ENCODE measurements around the gene MAP3K3. TPM values are rescaled to one million over a fixed set of nuclear protein-coding genes. Genes with fewer than 3 reads are reported as not detected.

Gene MAP3K3
- total RNA-seq, 4 donors from 2014 or later = 31.6 to 55.1 (median 44.3) TPM

DNA sequence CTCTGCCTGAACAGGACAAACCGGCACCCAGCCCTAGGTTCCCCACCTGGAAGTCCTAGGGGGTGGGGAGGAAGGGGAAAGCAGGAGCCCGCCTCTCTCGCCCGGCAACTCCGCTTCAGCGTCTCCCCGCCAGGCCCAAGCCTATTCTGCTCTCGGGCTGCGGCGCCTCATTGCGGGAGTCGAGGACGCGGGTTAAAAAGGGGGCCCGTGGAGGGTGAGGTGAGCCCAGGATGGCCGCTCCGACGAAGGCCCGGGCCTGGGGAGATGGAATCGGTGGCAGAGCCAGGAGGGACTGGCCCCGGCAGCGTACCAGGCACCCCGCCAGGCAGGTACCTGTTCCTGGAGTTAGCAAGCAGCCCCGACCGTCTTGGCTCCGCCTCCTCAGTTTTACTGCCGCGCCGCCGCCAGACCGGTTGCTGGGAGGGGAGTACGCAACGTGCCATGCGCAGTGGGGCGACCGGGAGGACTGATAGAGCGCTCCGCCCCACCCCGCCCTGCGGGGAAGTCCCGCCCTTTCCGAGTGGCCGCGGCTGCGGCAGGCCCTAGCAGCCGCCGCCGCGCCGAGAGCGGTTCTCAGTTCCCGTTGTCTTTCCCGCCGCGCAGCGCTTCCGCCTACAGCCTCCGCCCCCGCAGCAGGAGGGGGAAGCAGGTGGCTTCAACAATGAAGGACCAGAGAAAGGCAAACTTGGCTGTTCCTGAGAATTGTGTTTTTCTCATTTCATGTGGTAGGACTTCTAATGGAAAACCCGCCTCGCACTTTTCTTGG, 119.4 kb downstream of the MAP3K3 start, which contains the start of gene STRADA:
Gene STRADA, minus strand, starts transcription at position 392 of the 766 bp plus-strand sequence. CDS start 13,430 bp downstream, outside the sequence.
- WGBS = 0% methylated on average over 14 of the region's 61 CpGs

More for the DNA sequence above, 119.4 kb downstream of the MAP3K3 start, which contains the start of gene STRADA:
- Histone ChIP-seq H3K4me1 (peaks cover 21% of the 10 kb centered on the region), H3K27ac (peak within 1 kb of the TSS; percentile 92), H3K4me3 (peak within 1 kb of the TSS; percentile 68), H3K27me3 (no peaks in the 10 kb centered on the region), H3K9me3 (no peaks in the 10 kb centered on the region), H3K36me3 (peaks cover 11% of the 10 kb centered on the region)
- TF ChIP-seq POLR2AphosphoS5 (IDR thresholded peaks at IDR 0.05) (peak in 2 of 3 donors; percentile 57 to 74), POLR2A (IDR thresholded peaks at IDR 0.05) (peak; percentile 12 to 56), EP300 (IDR thresholded peaks at IDR 0.05) (no peak)
- TF ChIP-seq, protein P1, sequence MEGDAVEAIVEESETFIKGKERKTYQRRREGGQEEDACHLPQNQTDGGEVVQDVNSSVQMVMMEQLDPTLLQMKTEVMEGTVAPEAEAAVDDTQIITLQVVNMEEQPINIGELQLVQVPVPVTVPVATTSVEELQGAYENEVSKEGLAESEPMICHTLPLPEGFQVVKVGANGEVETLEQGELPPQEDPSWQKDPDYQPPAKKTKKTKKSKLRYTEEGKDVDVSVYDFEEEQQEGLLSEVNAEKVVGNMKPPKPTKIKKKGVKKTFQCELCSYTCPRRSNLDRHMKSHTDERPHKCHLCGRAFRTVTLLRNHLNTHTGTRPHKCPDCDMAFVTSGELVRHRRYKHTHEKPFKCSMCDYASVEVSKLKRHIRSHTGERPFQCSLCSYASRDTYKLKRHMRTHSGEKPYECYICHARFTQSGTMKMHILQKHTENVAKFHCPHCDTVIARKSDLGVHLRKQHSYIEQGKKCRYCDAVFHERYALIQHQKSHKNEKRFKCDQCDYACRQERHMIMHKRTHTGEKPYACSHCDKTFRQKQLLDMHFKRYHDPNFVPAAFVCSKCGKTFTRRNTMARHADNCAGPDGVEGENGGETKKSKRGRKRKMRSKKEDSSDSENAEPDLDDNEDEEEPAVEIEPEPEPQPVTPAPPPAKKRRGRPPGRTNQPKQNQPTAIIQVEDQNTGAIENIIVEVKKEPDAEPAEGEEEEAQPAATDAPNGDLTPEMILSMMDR (IDR thresholded peaks at IDR 0.05) = no peak
- peak; percentile 99 for DNase-seq (ENCODE audit: low spot score in 2 of 2)

Other genes starting within 250 kb of the MAP3K3 start
- 10 to 100 TPM; 36.9 to 87.9 (median 56.4) TPM for gene CYB561, start 176.1 kb upstream of the MAP3K3 start, total RNA-seq
- gene ACE, start 145.4 kb upstream of the MAP3K3 start, total RNA-seq = 1 to 10 TPM in 3 of 4 donors, under 1 TPM in 1; 0.79 to 6.3 (median 4.0) TPM
- gene KCNH6, start 99.1 kb upstream of the MAP3K3 start, total RNA-seq = not detected
- gene DCAF7, start 71.9 kb upstream of the MAP3K3 start, total RNA-seq = 10 to 100 TPM; 22.4 to 30.9 (median 27.4) TPM
- gene TACO1, start 21.5 kb upstream of the MAP3K3 start, total RNA-seq = 10 to 100 TPM in 2 of 4 donors, 1 to 10 TPM in 2; 9.3 to 20.2 (median 10.2) TPM
- gene LIMD2, start 77.7 kb downstream of the MAP3K3 start, total RNA-seq = 1 to 10 TPM; 5.0 to 9.4 (median 6.8) TPM
- 10 to 100 TPM; 17.0 to 52.2 (median 27.4) TPM for gene STRADA, start 119.4 kb downstream of the MAP3K3 start, total RNA-seq
- gene CCDC47, start 151.2 kb downstream of the MAP3K3 start, total RNA-seq = 10 to 100 TPM; 48.1 to 70.0 (median 62.9) TPM
- 100 to 1,000 TPM in 2 of 4 donors, 10 to 100 TPM in 2; 56.9 to 222 (median 84.9) TPM for gene DDX42, start 151.8 kb downstream of the MAP3K3 start, total RNA-seq
- 100 to 1,000 TPM; 105 to 144 (median 118) TPM for gene PSMC5, start 205.0 kb downstream of the MAP3K3 start, total RNA-seq
- gene FTSJ3, start 205.2 kb downstream of the MAP3K3 start, total RNA-seq = 10 to 100 TPM; 46.4 to 54.7 (median 48.4) TPM
- 100 to 1,000 TPM; 234 to 337 (median 309) TPM for gene SMARCD2, start 220.3 kb downstream of the MAP3K3 start, total RNA-seq

Data from suprapubic skin (tissue), 4 donors.